ENCODE results near the gene VRK1. TPM values are rescaled to one million over a fixed set of nuclear protein-coding genes. Genes with fewer than 3 reads are reported as not detected.

Gene VRK1
- total and polyA plus RNA-seq, 10 of the 15 experiments (the other 5 are each of a cell fraction or from before 2014, with no cell fraction given), result 50.9 to 137 (median 84.7) TPM

GRCh38 chr14:96930526-96930925 is 133.3 kb downstream of the VRK1 start:
- ChIA-PET CTCF (no interaction called here), RAD21 (ENCODE audit: unreplicated experiment) (no interaction called here), POLR2A (no interaction called here), SMC1A (ENCODE audit: uncharacterized antibody, unreplicated experiment) (no interaction called here)
- Histone ChIP-seq H3K4me1 (ENCODE audit: control insufficient read depth, insufficient read depth, low read length) (no peaks in the 10 kb centered on the region), H3K79me2 (ENCODE audit: control insufficient read depth, insufficient read depth, low read length) (no peaks in the 10 kb centered on the region), H2AFZ (ENCODE audit: control insufficient read depth, low read depth, low read length) (no peak overlapping the region), H3K27ac (ENCODE audit: control insufficient read depth, insufficient read depth) (no peak overlapping the region), H3K9ac (ENCODE audit: control insufficient read depth, insufficient read depth, low read length) (no peak overlapping the region), H3K9me3 (replicated peaks; ENCODE audit: control insufficient read depth, insufficient read depth, low read length) (no peaks in the 10 kb centered on the region), H3K4me3 (no peak overlapping the region), H4K20me1 (ENCODE audit: control insufficient read depth, insufficient read depth) (no peaks in the 10 kb centered on the region), H3K36me3 (ENCODE audit: control insufficient read depth in 2 of 2, insufficient read depth in 2 of 2, low read length in 1 of 2) (no peaks in the 10 kb centered on the region), H3K27me3 (replicated peaks in 1 of 2; ENCODE audit: control insufficient read depth in 2 of 2, insufficient read depth in 2 of 2, low read length in 1 of 2) (no peaks in the 10 kb centered on the region), H3K4me2 (ENCODE audit: control insufficient read depth, insufficient read depth) (no peak overlapping the region)
- in situ Hi-C loops (cut with MboI), result no loop called here
- no TSS peak for BruUV-seq (replicated peaks)
- DNase-seq (ENCODE audit: low read depth, low spot score) (no peak), ATAC-seq (no peak), FAIRE-seq (no peak)
- whole genome bisulfite sequencing (ENCODE audit: insufficient coverage, insufficient replicate concordance, low lambda C conversion rate, missing lambda C conversion rate), result 98% methylated on average over 3 of the region's 3 CpGs
- intact Hi-C loops (cut with micrococcal nuclease; ENCODE audit: unreplicated experiment), result no loop called here
- TF ChIP-seq MYC (IDR thresholded peaks at IDR 0.05; ENCODE audit: insufficient read depth, insufficient read length, insufficient replicate concordance, low read length, severe bottlenecking) (no peak), SMAD5 (IDR thresholded peaks at IDR 0.05; ENCODE audit: low read depth) (no peak), PBX3 (IDR thresholded peaks at IDR 0.05; ENCODE audit: insufficient replicate concordance, low read depth, low read length) (no peak), E2F8 (IDR thresholded peaks at IDR 0.05; ENCODE audit: low read depth, partially characterized antibody) (no peak), BHLHE40 (IDR thresholded peaks at IDR 0.05; ENCODE audit: borderline replicate concordance in 1 of 2, low read depth in 2 of 2, low read length in 1 of 2) (no peak), BCLAF1 (IDR thresholded peaks at IDR 0.05) (no peak), PAX5 (IDR thresholded peaks at IDR 0.05; ENCODE audit: borderline replicate concordance, low read depth, low read length) (no peak), ZNF207 (IDR thresholded peaks at IDR 0.05; ENCODE audit: borderline replicate concordance) (no peak), MTA3 (IDR thresholded peaks at IDR 0.05; ENCODE audit: borderline replicate concordance, low read length) (no peak), FOXK2 (IDR thresholded peaks at IDR 0.05) (no peak), ETV6 (conservative IDR thresholded peaks at IDR 0.05 in 1 of 2, IDR thresholded peaks at IDR 0.05 in 1 of 2; ENCODE audit: borderline replicate concordance in 1 of 2, low read depth in 1 of 2) (no peak), CHD4 (IDR thresholded peaks at IDR 0.05) (no peak), SREBF2 (IDR thresholded peaks at IDR 0.05; ENCODE audit: low read length) (no peak), BACH1 (IDR thresholded peaks at IDR 0.05; ENCODE audit: borderline replicate concordance) (no peak), IRF3 (IDR thresholded peaks at IDR 0.05) (no peak)
- TF ChIP-seq, protein P1, sequence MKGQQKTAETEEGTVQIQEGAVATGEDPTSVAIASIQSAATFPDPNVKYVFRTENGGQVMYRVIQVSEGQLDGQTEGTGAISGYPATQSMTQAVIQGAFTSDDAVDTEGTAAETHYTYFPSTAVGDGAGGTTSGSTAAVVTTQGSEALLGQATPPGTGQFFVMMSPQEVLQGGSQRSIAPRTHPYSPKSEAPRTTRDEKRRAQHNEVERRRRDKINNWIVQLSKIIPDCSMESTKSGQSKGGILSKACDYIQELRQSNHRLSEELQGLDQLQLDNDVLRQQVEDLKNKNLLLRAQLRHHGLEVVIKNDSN (IDR thresholded peaks at IDR 0.05; ENCODE audit: borderline replicate concordance, extremely low read length, insufficient read depth, low read depth, low read length), result no peak

All from GM12878 (cell line).